ENCODE measurements around the gene EXOC4. TPM values are rescaled to one million over a fixed set of nuclear protein-coding genes. Genes with fewer than 3 reads are reported as not detected.

EXOC4 gene
- total and polyA plus RNA-seq, 9 donors: 26.8 to 80.5 (median 70.7) TPM

DNA sequence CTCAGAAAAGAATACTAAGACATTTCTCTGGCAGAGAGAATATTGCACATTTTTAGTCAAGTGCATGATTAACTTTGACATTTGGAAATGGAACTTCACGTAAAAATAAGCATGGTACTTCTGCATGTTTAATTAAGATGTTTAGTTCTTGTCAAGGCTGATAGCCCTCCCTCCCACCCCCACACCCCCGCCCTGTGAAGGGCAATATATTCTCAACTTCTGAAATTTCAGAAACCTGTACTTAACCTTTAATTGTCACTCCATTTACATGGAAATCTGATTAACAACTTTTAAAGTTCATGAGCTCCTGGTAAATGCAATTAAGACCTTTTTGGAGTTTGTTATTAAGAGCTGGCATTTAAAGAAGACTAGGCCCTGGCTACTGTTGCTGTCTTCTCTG, 205.8 kb downstream of the EXOC4 start:
- TF ChIP-seq POLR2A (IDR thresholded peaks at IDR 0.05): no peak
- TF ChIP-seq EP300 (IDR thresholded peaks at IDR 0.05): no peak
- TF ChIP-seq, protein P1, sequence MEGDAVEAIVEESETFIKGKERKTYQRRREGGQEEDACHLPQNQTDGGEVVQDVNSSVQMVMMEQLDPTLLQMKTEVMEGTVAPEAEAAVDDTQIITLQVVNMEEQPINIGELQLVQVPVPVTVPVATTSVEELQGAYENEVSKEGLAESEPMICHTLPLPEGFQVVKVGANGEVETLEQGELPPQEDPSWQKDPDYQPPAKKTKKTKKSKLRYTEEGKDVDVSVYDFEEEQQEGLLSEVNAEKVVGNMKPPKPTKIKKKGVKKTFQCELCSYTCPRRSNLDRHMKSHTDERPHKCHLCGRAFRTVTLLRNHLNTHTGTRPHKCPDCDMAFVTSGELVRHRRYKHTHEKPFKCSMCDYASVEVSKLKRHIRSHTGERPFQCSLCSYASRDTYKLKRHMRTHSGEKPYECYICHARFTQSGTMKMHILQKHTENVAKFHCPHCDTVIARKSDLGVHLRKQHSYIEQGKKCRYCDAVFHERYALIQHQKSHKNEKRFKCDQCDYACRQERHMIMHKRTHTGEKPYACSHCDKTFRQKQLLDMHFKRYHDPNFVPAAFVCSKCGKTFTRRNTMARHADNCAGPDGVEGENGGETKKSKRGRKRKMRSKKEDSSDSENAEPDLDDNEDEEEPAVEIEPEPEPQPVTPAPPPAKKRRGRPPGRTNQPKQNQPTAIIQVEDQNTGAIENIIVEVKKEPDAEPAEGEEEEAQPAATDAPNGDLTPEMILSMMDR (IDR thresholded peaks at IDR 0.05): no peak
- Histone ChIP-seq H3K4me1 (ENCODE audit: insufficient read depth) (peaks cover 2% of the 10 kb centered on the region), H3K4me3 (no peak overlapping the region), H3K9me3 (no peaks in the 10 kb centered on the region), H3K27ac (no peak overlapping the region), H3K27me3 (no peaks in the 10 kb centered on the region), H3K36me3 (no peaks in the 10 kb centered on the region)
- intact Hi-C loops (cut with DNase I): no loop called here
- 87 to 92% (median 89%) methylated on average over 2 of the region's 2 CpGs for WGBS, 3 donors
- DNase-seq: no peak

DNA sequence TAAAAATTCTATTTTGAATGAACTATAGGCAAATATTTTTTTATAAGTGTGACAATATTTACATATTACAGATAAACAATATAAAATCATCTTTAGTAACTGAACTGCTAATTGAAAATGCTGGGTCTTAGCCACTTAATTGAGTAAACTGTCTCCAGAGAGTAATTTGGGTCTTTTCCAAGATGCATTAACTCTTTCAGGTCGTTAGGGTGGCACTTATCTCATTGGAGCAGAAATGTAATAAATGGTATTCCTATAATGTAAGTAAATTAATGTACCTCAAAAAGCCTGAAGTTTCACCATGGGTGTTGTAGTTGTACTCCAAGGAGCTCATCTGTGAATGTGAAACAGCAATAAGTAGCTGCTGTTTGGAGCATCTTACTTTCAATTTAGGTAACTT, 208.5 kb downstream of the EXOC4 start:
- peaks cover 2% of the 10 kb centered on the region for H3K4me1 ChIP-seq (ENCODE audit: insufficient read depth)
- no peaks in the 10 kb centered on the region for H3K36me3 ChIP-seq
- no peak for DNase-seq
- H3K9me3 ChIP-seq: no peaks in the 10 kb centered on the region
- 11 to 28% (median 19%) methylated on average over 1 of the region's 1 CpG for WGBS, 3 donors
- intact Hi-C loops (cut with DNase I): no loop called here
- no peak for TF ChIP-seq POLR2A (IDR thresholded peaks at IDR 0.05)
- no peaks in the 10 kb centered on the region for H3K27me3 ChIP-seq
- no peak overlapping the region for H3K27ac ChIP-seq
- no peak overlapping the region for H3K4me3 ChIP-seq

DNA sequence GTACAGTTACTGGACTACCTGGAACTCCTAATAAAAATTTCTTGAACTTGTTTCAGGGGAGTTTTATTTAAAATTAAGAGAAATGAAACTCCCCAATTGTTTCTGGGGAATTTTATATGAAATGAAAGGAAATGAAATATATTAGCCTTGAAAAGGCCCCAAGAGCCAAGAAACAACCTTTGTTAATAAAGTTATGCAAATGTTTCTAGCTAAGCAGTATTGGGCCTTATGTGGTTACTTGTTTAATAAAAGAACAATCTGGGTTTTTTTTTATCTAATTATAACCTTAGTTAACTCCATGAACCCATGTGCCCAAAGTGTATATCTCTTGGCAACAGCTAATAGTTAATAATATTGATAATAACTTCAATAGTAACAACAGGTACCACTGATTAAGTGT, 222.8 kb downstream of the EXOC4 start:
- TF ChIP-seq EP300 (IDR thresholded peaks at IDR 0.05) (no peak), POLR2A (IDR thresholded peaks at IDR 0.05) (no peak)
- TF ChIP-seq, protein P1 (IDR thresholded peaks at IDR 0.05): no peak
- DNase-seq: no peak
- Histone ChIP-seq H3K27me3 (no peaks in the 10 kb centered on the region), H3K4me1 (ENCODE audit: insufficient read depth) (no peaks in the 10 kb centered on the region), H3K36me3 (no peaks in the 10 kb centered on the region), H3K9me3 (no peaks in the 10 kb centered on the region), H3K27ac (no peak overlapping the region), H3K4me3 (no peak overlapping the region)
- intact Hi-C loops (cut with DNase I): no loop called here

DNA sequence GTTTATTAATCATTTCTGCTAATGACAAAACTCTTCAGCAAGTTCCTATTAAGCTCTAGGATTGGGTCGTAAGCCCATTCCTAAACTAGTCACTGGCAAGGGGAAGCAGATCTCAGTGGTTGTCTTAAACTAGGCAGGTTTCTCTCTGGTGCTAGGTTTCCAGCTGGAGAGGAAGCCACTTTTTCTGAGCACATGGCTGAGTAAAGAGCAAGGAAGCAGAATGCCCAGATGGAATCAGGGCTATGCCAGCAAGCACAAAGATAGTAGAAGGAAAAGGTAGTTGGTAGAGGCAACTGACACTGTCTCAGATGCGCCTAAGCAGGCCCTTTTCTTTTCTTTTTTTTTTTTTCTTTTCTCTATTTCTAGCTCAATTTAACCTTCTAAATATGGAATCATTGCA, 224.9 kb downstream of the EXOC4 start:
- DNase-seq: no peak
- Histone ChIP-seq H3K36me3 (no peaks in the 10 kb centered on the region), H3K4me3 (no peak overlapping the region), H3K4me1 (ENCODE audit: insufficient read depth) (no peaks in the 10 kb centered on the region), H3K9me3 (no peaks in the 10 kb centered on the region), H3K27ac (no peak overlapping the region), H3K27me3 (no peaks in the 10 kb centered on the region)
- TF ChIP-seq, protein P1 (IDR thresholded peaks at IDR 0.05): no peak
- no peak for TF ChIP-seq POLR2A (IDR thresholded peaks at IDR 0.05)
- TF ChIP-seq EP300 (IDR thresholded peaks at IDR 0.05): no peak
- 97 to 99% (median 97%) methylated on average over 2 of the region's 2 CpGs for WGBS, 3 donors
- intact Hi-C loops (cut with DNase I): no loop called here

DNA sequence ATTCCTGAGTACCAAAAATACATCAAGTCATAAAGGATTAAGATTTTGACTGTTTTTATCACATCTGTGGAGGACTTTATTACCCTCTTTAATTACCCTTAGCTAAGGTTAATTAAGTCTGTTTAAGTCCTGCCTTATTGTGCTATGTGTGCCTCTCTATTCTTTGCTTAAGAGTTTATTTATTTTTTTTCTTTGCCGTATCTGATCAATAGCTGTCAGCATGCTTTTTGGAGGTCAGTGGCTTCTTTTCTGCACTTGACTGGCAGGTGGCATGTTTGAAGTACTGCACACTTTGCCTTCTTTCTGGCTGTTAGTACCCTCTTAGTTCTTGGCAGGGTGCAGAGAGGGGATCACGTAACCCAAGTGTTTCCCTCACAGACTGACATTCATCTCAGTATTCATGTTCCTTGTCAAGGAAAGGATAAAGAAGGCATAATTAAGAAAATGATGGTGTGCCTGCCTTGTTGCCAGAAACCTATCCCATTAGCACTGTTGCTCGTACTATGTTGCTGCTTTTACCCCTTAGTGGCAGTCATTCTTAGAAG, 225.8 kb downstream of the EXOC4 start:
- WGBS, 3 donors: 62 to 63% (median 62%) methylated on average over 3 of the region's 3 CpGs
- intact Hi-C loops (cut with DNase I): no loop called here

More for the DNA sequence above, 225.8 kb downstream of the EXOC4 start:
- Histone ChIP-seq H3K27me3 (no peaks in the 10 kb centered on the region), H3K4me1 (ENCODE audit: insufficient read depth) (no peaks in the 10 kb centered on the region), H3K9me3 (no peaks in the 10 kb centered on the region), H3K4me3 (no peak overlapping the region), H3K27ac (no peak overlapping the region), H3K36me3 (no peaks in the 10 kb centered on the region)
- TF ChIP-seq POLR2A (IDR thresholded peaks at IDR 0.05): no peak
- no peak for TF ChIP-seq EP300 (IDR thresholded peaks at IDR 0.05)
- TF ChIP-seq, protein P1 (IDR thresholded peaks at IDR 0.05): no peak
- no peak for DNase-seq

Data from ovary (tissue), 9 donors.